H1 (cell line): ENCODE measurements around the gene CBARP. TPM values are rescaled to one million over a fixed set of nuclear protein-coding genes. Genes with fewer than 3 reads are reported as not detected.

Source experiments
- CTCF ChIA-PET: fragments of 300-600 bp; sonication (Branson Sonifier 250); formaldehyde crosslinking; loops from one replicate; lab custom pipeline; 2021; ENCODE audit not compliant: partially characterized antibody; lab: Charles Lee
- POLR2A ChIA-PET: fragments of 300-600 bp; sonication (Branson Sonifier 250); formaldehyde crosslinking; loops from one replicate; lab custom pipeline; 2021; ENCODE audit warnings: inconsistent platforms; ENCODE audit not compliant: partially characterized antibody; lab: Charles Lee
- DNase-seq, 2 experiments: peaks; one replicate each; pipeline versions ENCODE4 v3.0.0 to v3.0.0-alpha.2; 2010 to 2022; ENCODE audit warnings: low spot score in 2 of 2, low read depth in 1 of 2, mixed read lengths in 1 of 2
- FAIRE-seq: peaks from 2 replicates; lab custom pipeline; 2011; peaks lifted over from hg19 to GRCh38; lab: Jason Lieb, UNC
- H2AFZ ChIP-seq: 2 replicates; pipeline ENCODE4 v1.8.1; 2012; ENCODE audit warnings: low read length, inconsistent platforms
- H2AK5ac ChIP-seq: 2 replicates; pipeline ENCODE4 v1.6.1; 2013; ENCODE audit warnings: low read depth, low read length
- H2BK120ac ChIP-seq: replicated peaks from 2 replicates; pipeline ENCODE3; 2013; ENCODE audit warnings: low read depth, low read length, inconsistent platforms
- H2BK12ac ChIP-seq: 2 replicates; pipeline ENCODE4 v1.6.1; 2013; ENCODE audit warnings: low read depth, low read length
- H2BK15ac ChIP-seq: 2 replicates; pipeline ENCODE4 v1.6.1; 2013; ENCODE audit warnings: low read length
- H2BK20ac ChIP-seq: 2 replicates; pipeline ENCODE4 v1.6.1; 2013; ENCODE audit warnings: low read length
- H2BK5ac ChIP-seq: 2 replicates; pipeline ENCODE4 v1.6.1; 2013; ENCODE audit warnings: low read depth, low read length
- H3K14ac ChIP-seq: 2 replicates; pipeline ENCODE4 v1.6.1; 2013; ENCODE audit warnings: inconsistent platforms; ENCODE audit not compliant: insufficient read length
- H3K18ac ChIP-seq: 2 replicates; pipeline ENCODE4 v1.6.1; 2013; ENCODE audit warnings: low read length; ENCODE audit errors: extremely low read depth
- H3K23ac ChIP-seq: 2 replicates; pipeline ENCODE4 v1.6.1; 2013; ENCODE audit warnings: inconsistent platforms; ENCODE audit not compliant: insufficient read length
- H3K23me2 ChIP-seq: 2 replicates; pipeline ENCODE4 v1.6.1; 2013; ENCODE audit warnings: low read depth, low read length
- H3K27ac ChIP-seq: 2 replicates; pipeline ENCODE4 v1.6.1; 2011; ENCODE audit warnings: low read depth, low read length, inconsistent platforms
- H3K27me3 ChIP-seq, 4 experiments: replicated peaks in 1 of 4; 1 replicate in 1 of 4; 2 replicates in 3 of 4; pipeline versions ENCODE4 v1.6.1 to v1.8.1; 2011 to 2013; ENCODE audit warnings: low read length in 3 of 4, mild to moderate bottlenecking in 3 of 4, inconsistent platforms in 2 of 4, mixed read lengths in 2 of 4, moderate library complexity in 1 of 4; ENCODE audit not compliant: control insufficient read depth in 3 of 4, insufficient read depth in 3 of 4; ENCODE audit errors: extremely low read depth in 1 of 4
- H3K36me3 ChIP-seq, 4 experiments: 2 replicates each; pipeline versions ENCODE4 v1.6.1 to v1.8.1; 2011 to 2013; ENCODE audit warnings: mild to moderate bottlenecking in 4 of 4, low read length in 3 of 4, moderate library complexity in 2 of 4, control low read depth in 1 of 4, inconsistent platforms in 1 of 4; ENCODE audit not compliant: insufficient read depth in 4 of 4, control insufficient read depth in 2 of 4
- H3K4ac ChIP-seq: replicated peaks from 2 replicates; pipeline ENCODE3; 2013; ENCODE audit warnings: low read length, low read depth, mixed read lengths, inconsistent platforms; ENCODE audit not compliant: insufficient read length
- H3K4me1 ChIP-seq, 4 experiments: replicated peaks in 1 of 4; 1 replicate in 1 of 4; 2 replicates in 3 of 4; pipeline versions ENCODE4 v1.6.1 to v1.8.1; 2011 to 2013; ENCODE audit warnings: low read length in 3 of 4, inconsistent platforms in 2 of 4, mixed read lengths in 1 of 4; ENCODE audit not compliant: insufficient read depth in 4 of 4, control insufficient read depth in 3 of 4
- H3K4me2 ChIP-seq, 2 experiments: 2 replicates each; pipeline versions ENCODE4 v1.6.1 to v1.8.1; 2011 to 2013; ENCODE audit warnings: low read depth in 2 of 2, low read length in 2 of 2, control low read depth in 1 of 2, inconsistent platforms in 1 of 2, mild to moderate bottlenecking in 1 of 2; ENCODE audit not compliant: insufficient read depth in 1 of 2
- H3K4me3 ChIP-seq, 4 experiments: fragments of 200-600, 300-600 bp in 1 of 4; sonication (generic), shearing (Covaris generic), sonication (Bioruptor Twin) in 1 of 4; 2 replicates each; pipeline versions ENCODE4 v1.5.1 to v1.8.1; 2011 to 2016; ENCODE audit warnings: low read length in 4 of 4, low read depth in 3 of 4, control low read depth in 2 of 4, inconsistent platforms in 2 of 4, mild to moderate bottlenecking in 2 of 4, mixed read lengths in 1 of 4, moderate library complexity in 1 of 4; ENCODE audit not compliant: insufficient read depth in 2 of 4; ENCODE audit errors: extremely low read depth in 1 of 4
- H3K56ac ChIP-seq: replicated peaks from 2 replicates; pipeline ENCODE3; 2013; ENCODE audit warnings: low read depth, mild to moderate bottlenecking, mixed read lengths, low read length, inconsistent platforms; ENCODE audit not compliant: insufficient read length
- H3K79me1 ChIP-seq: 2 replicates; pipeline ENCODE4 v1.6.1; 2013; ENCODE audit warnings: low read depth, low read length, control low read depth
- H3K79me2 ChIP-seq, 2 experiments: 2 replicates each; pipeline versions ENCODE4 v1.6.1 to v1.8.1; 2012 to 2013; ENCODE audit warnings: low read length in 2 of 2, mild to moderate bottlenecking in 2 of 2, inconsistent platforms in 1 of 2; ENCODE audit not compliant: insufficient read depth in 2 of 2, control insufficient read depth in 1 of 2
- H3K9ac ChIP-seq, 4 experiments: replicated peaks in 1 of 4; 1 replicate in 1 of 4; 2 replicates in 3 of 4; pipeline versions ENCODE4 v1.6.1 to v1.8.1; 2011 to 2013; ENCODE audit warnings: low read depth in 3 of 4, low read length in 3 of 4, control low read depth in 2 of 4, mild to moderate bottlenecking in 2 of 4, moderate library complexity in 2 of 4, inconsistent platforms in 1 of 4; ENCODE audit errors: extremely low read depth in 1 of 4
- H3K9me3 ChIP-seq, 2 experiments: 2 replicates each; pipeline versions ENCODE4 v1.6.1 to v1.8.1; 2012 to 2013; ENCODE audit warnings: mild to moderate bottlenecking in 2 of 2, moderate library complexity in 2 of 2, control low read depth in 1 of 2, inconsistent platforms in 1 of 2, low read depth in 1 of 2, low read length in 1 of 2, mixed read lengths in 1 of 2; ENCODE audit not compliant: insufficient read depth in 2 of 2
- H4K20me1 ChIP-seq, 2 experiments: replicated peaks in 1 of 2; 2 replicates each; pipeline versions ENCODE3 to v1.8.1; 2011 to 2013; ENCODE audit warnings: inconsistent platforms in 2 of 2, low read length in 2 of 2, mild to moderate bottlenecking in 1 of 2; ENCODE audit not compliant: insufficient read depth in 2 of 2, control insufficient read depth in 1 of 2
- H4K5ac ChIP-seq: 2 replicates; pipeline ENCODE4 v1.6.1; 2013; ENCODE audit warnings: low read length, low read depth, mixed read lengths, inconsistent platforms; ENCODE audit not compliant: insufficient read length
- H4K8ac ChIP-seq: 2 replicates; pipeline ENCODE4 v1.8.0; 2013; ENCODE audit warnings: mild to moderate bottlenecking, moderate library complexity, low read length, inconsistent platforms; ENCODE audit not compliant: insufficient read depth; ENCODE audit errors: extremely low read depth
- H4K91ac ChIP-seq: replicated peaks from 2 replicates; pipeline ENCODE3; 2013; ENCODE audit warnings: low read length, mixed read lengths, inconsistent platforms; ENCODE audit not compliant: insufficient read length
- BACH1 ChIP-seq: IDR thresholded peaks from 2 replicates; pipeline ENCODE4 v1.6.1; 2012; ENCODE audit warnings: low read length, improper control_type of control experiment
- BRCA1 ChIP-seq: IDR thresholded peaks from 2 replicates; pipeline ENCODE4 v1.6.1; 2012; ENCODE audit warnings: low read depth, low read length, improper control_type of control experiment
- CREB1 ChIP-seq: IDR thresholded peaks from 2 replicates; pipeline ENCODE4 v1.6.1; 2012; ENCODE audit warnings: inconsistent platforms
- E2F6 ChIP-seq: IDR thresholded peaks from 2 replicates; pipeline ENCODE4 v1.6.1; 2012; ENCODE audit warnings: inconsistent platforms
- EZH2 ChIP-seq: fragments of 200-600 bp; sonication (generic); IDR thresholded peaks from 2 replicates; pipeline ENCODE4 v1.7.1; 2012; ENCODE audit warnings: low read depth, mild to moderate bottlenecking, moderate library complexity, low read length, inconsistent platforms; ENCODE audit not compliant: severe bottlenecking
- GABPA ChIP-seq: IDR thresholded peaks from 2 replicates; pipeline ENCODE4 v1.6.1; 2011; ENCODE audit warnings: mild to moderate bottlenecking, low read length, moderate library complexity, borderline replicate concordance; ENCODE audit not compliant: insufficient read depth
- POU5F1 ChIP-seq: IDR thresholded peaks from 2 replicates; pipeline ENCODE4 v1.6.1; 2011; ENCODE audit warnings: low read depth, mild to moderate bottlenecking, low read length, moderate library complexity
- WGBS, 2 experiments: shearing (Covaris generic) in 1 of 2; methylation state at CpG; one replicate each; pipeline versions ENCODE4 v1.1.6 to v1.1.7; 2013 to 2015; ENCODE audit warnings: low lambda C conversion rate in 2 of 2, mixed read lengths in 2 of 2, inconsistent platforms in 1 of 2, low coverage in 1 of 2, missing lambda C conversion rate in 1 of 2; ENCODE audit not compliant: insufficient replicate concordance in 2 of 2, insufficient coverage in 1 of 2, insufficient read length in 1 of 2; ENCODE audit errors: extremely low coverage in 1 of 2, missing lambda C conversion rate in 1 of 2; 5-methylcytosine and 5-hydroxymethylcytosine counted together
- polyA plus RNA-seq, 7 experiments: library from polyadenylated mRNA; depleted of rRNA in 3 of 7; stranded (reverse) in 5 of 7; unstranded in 2 of 7; fragments of >200 nt in 5 of 7; fragments of 200-250 nt in 2 of 7; gene quantifications; 1 replicate in 5 of 7; 2 replicates in 1 of 7; 4 replicates in 1 of 7; pipeline versions ENCODE4 v1.2.1 to v1.2.3, GENCODE V29; 2011 to 2013; ENCODE audit warnings: missing spikeins in 2 of 7, mixed read lengths in 2 of 7
- total RNA-seq: library from RNA; stranded (reverse); fragmentation: NEBNext Ultra II Directional; extraction: Animal tissue kit (Norgen Biotek cat#: 25700); gene quantifications from 2 replicates; pipeline ENCODE4 v1.2.1, GENCODE V29; 2021

The CBARP gene
- total and polyA plus RNA-seq, 2 of the 8 experiments (the other 6 are each of a cell fraction or from before 2014, with no cell fraction given), result 4.9 to 14.7 TPM

GRCh38 chr19:1235625-1236538, 1.9 kb downstream of the CBARP start:
- H3K4ac ChIP-seq, result peak overlapping the region; percentile 94
- peaks cover 2 to 21% of the 10 kb centered on the region in 2 experiments for H4K20me1 ChIP-seq
- no peak overlapping the region for H2BK20ac ChIP-seq
- no peak for DNase-seq
- H2AK5ac ChIP-seq, result no peak overlapping the region
- no peak overlapping the region; the same call in 1 of the 2 replicates for H3K18ac ChIP-seq
- no peak overlapping the region for H2BK15ac ChIP-seq
- WGBS, 2 experiments, result 89% methylated on average over 38 of the region's 39 CpGs; no CpG with 5 or more reads in 1 of the 2 experiments
- no peaks in the 10 kb centered on the region; a peak in 1 of 4 replicates for H3K79me2 ChIP-seq
- H3K4me3 ChIP-seq, result peak overlapping the region; percentile 33 to 67 (median 43); a peak in 6 of 8 replicates
- H3K9ac ChIP-seq, result no peak overlapping the region
- H2AFZ ChIP-seq, result no peak overlapping the region
- no peak overlapping the region for H2BK120ac ChIP-seq
- H2BK12ac ChIP-seq, result no peak overlapping the region
- peaks cover 0 to 11% (median 9%) of the 10 kb centered on the region in 4 experiments; a peak in 5 of 7 replicates for H3K4me1 ChIP-seq
- POLR2A ChIA-PET, result interaction anchor here (0.8 to 2.8 kb wide), 10 partner anchors 11 to 151 kb away, joined by 3 to 8 read pairs (median 4); partner anchors contain the start of gene CIRBP
- no peak overlapping the region for H3K14ac ChIP-seq
- peak overlapping the region; percentile 79; the same call in 1 of the 2 replicates for H4K8ac ChIP-seq
- H4K5ac ChIP-seq, result no peak overlapping the region
- H3K23me2 ChIP-seq, result peaks cover 10% of the 10 kb centered on the region; the same call in 1 of the 2 replicates
- H2BK5ac ChIP-seq, result no peak overlapping the region
- peak overlapping the region; percentile 56 to 82 for H3K4me2 ChIP-seq
- TF ChIP-seq BRCA1 (no peak), GABPA (0 out of 2 replicates have a peak, but pooled peaks have one; percentile 46), E2F6 (no peak), EZH2 (no peak), CREB1 (no peak), BACH1 (no peak), POU5F1 (no peak)
- TF ChIP-seq, all 59 proteins: peak for 1
- Histone ChIP-seq H3K56ac (no peak overlapping the region), H3K79me1 (0 out of 2 replicates have a peak, but pooled peaks cover 3% of the 10 kb centered on the region), H3K9me3 (no peaks in the 10 kb centered on the region), H3K27me3 (no peaks in the 10 kb centered on the region), H4K91ac (no peak overlapping the region), H3K27ac (no peak overlapping the region), H3K36me3 (peaks cover 4 to 33% (median 7%) of the 10 kb centered on the region in 4 experiments; a peak in 5 of 8 replicates), H3K23ac (no peak overlapping the region)
- CTCF ChIA-PET, result interaction anchor here (0.7 to 2.3 kb wide), 6 partner anchors 9 to 123 kb away, joined by 3 to 10 read pairs (median 4); no protein-coding TSS in a partner anchor
- FAIRE-seq, result no peak
